ENCODE data around the gene MAML2. TPM values are rescaled to one million over a fixed set of nuclear protein-coding genes. Genes with fewer than 3 reads are reported as not detected.
A peak's percentile ranks its signal among the peaks of the same experiment; 100 is the strongest.

The MAML2 gene
- total RNA-seq, 1 experiment from 2014 or later: 0.11 TPM

GRCh38 chr11:96356848-96357247 is 13.9 kb upstream of the MAML2 start:
- H3K9ac ChIP-seq (ENCODE audit: low read length): no peak overlapping the region

GRCh38 chr11:96342014-96342960 is 708 bp downstream of the MAML2 start:
- H3K4me3 ChIP-seq (ENCODE audit: low read length): peak overlapping the region; percentile 69
- H3K27me3 ChIP-seq (ENCODE audit: low read length): no peaks in the 10 kb centered on the region; the same call in 1 of the 2 replicates
- peak overlapping the region; percentile 89 for H3K4me2 ChIP-seq (ENCODE audit: low read depth, low read length, poor library complexity, severe bottlenecking)
- no peaks in the 10 kb centered on the region for H4K20me1 ChIP-seq (ENCODE audit: insufficient read depth, low read depth, low read length)
- H3K79me2 ChIP-seq (ENCODE audit: low read length): no peaks in the 10 kb centered on the region
- H2AFZ ChIP-seq (ENCODE audit: low read length): peak overlapping the region; percentile 85
- H3K9me2 ChIP-seq (replicated peaks; ENCODE audit: insufficient read depth, low read length): no peaks in the 10 kb centered on the region
- H3K9ac ChIP-seq (ENCODE audit: low read length): peak overlapping the region; percentile 61
- no peaks in the 10 kb centered on the region for H3K9me3 ChIP-seq (ENCODE audit: low read length)
- H3K4me1 ChIP-seq (ENCODE audit: low read length): peaks cover 37% of the 10 kb centered on the region
- peak; percentile 59 for DNase-seq
- no peak overlapping the region for H3K27ac ChIP-seq (ENCODE audit: low read length)
- no peaks in the 10 kb centered on the region for H3K36me3 ChIP-seq (ENCODE audit: insufficient read depth, low read length)

More at GRCh38 chr11:96356848-96357247, 13.9 kb upstream of the MAML2 start:
- no peak for DNase-seq
- H3K36me3 ChIP-seq (ENCODE audit: insufficient read depth, low read length): peaks cover 32% of the 10 kb centered on the region
- no peaks in the 10 kb centered on the region for H4K20me1 ChIP-seq (ENCODE audit: insufficient read depth, low read depth, low read length)
- no peaks in the 10 kb centered on the region for H3K9me2 ChIP-seq (replicated peaks; ENCODE audit: insufficient read depth, low read length)
- H3K9me3 ChIP-seq (ENCODE audit: low read length): no peaks in the 10 kb centered on the region
- H2AFZ ChIP-seq (ENCODE audit: low read length): no peak overlapping the region
- H3K4me2 ChIP-seq (ENCODE audit: low read depth, low read length, poor library complexity, severe bottlenecking): no peak overlapping the region
- peaks cover 4% of the 10 kb centered on the region for H3K4me1 ChIP-seq (ENCODE audit: low read length)
- H3K79me2 ChIP-seq (ENCODE audit: low read length): no peaks in the 10 kb centered on the region
- no peak overlapping the region for H3K27ac ChIP-seq (ENCODE audit: low read length)
- no peaks in the 10 kb centered on the region for H3K27me3 ChIP-seq (ENCODE audit: low read length)
- H3K4me3 ChIP-seq (ENCODE audit: low read length): no peak overlapping the region

- no peaks in the 10 kb centered on the region; the same call in 1 of the 2 replicates for H3K27me3 ChIP-seq (ENCODE audit: low read length)
- peak overlapping the region; percentile 61 for H3K9ac ChIP-seq (ENCODE audit: low read length)
- H3K4me2 ChIP-seq (ENCODE audit: low read depth, low read length, poor library complexity, severe bottlenecking): peak overlapping the region; percentile 89
- H2AFZ ChIP-seq (ENCODE audit: low read length): peak overlapping the region; percentile 85; the same call in 1 of the 2 replicates
- peak; percentile 77 for DNase-seq
- no peaks in the 10 kb centered on the region for H3K79me2 ChIP-seq (ENCODE audit: low read length)
- no peaks in the 10 kb centered on the region for H3K9me2 ChIP-seq (replicated peaks; ENCODE audit: insufficient read depth, low read length)
- no peaks in the 10 kb centered on the region for H3K9me3 ChIP-seq (ENCODE audit: low read length)
- H3K27ac ChIP-seq (ENCODE audit: low read length): no peak overlapping the region
- H3K36me3 ChIP-seq (ENCODE audit: insufficient read depth, low read length): no peaks in the 10 kb centered on the region
- H4K20me1 ChIP-seq (ENCODE audit: insufficient read depth, low read depth, low read length): no peaks in the 10 kb centered on the region
- peaks cover 37% of the 10 kb centered on the region for H3K4me1 ChIP-seq (ENCODE audit: low read length)
- H3K4me3 ChIP-seq (ENCODE audit: low read length): peak overlapping the region; percentile 69
These were observed 1.6 kb downstream of the MAML2 start for GRCh38 chr11:96341211-96342013.

DNA sequence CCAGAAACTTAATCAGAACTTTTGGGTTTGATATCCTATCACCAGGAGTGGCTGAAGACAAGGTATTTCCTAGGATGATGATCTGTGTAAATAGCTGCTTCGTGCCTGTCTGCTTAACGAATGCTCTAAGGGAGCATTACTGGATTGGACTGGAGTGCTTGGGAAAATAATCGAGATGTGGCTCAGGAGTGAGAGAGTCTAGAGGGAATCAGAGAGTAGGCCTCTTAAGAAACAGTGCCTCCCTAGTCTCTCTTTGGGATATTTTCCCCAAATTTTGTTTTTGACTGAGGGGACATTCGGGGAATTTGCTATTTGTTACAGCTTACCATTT is 2.5 kb downstream of the MAML2 start:
- no peaks in the 10 kb centered on the region for H3K36me3 ChIP-seq (ENCODE audit: insufficient read depth, low read length)
- no peak overlapping the region for H2AFZ ChIP-seq (ENCODE audit: low read length)
- no peaks in the 10 kb centered on the region for H3K79me2 ChIP-seq (ENCODE audit: low read length)
- H3K4me1 ChIP-seq (ENCODE audit: low read length): peaks cover 37% of the 10 kb centered on the region
- H3K27me3 ChIP-seq (ENCODE audit: low read length): no peaks in the 10 kb centered on the region; the same call in 1 of the 2 replicates
- H3K9me3 ChIP-seq (ENCODE audit: low read length): no peaks in the 10 kb centered on the region
- H3K9me2 ChIP-seq (replicated peaks; ENCODE audit: insufficient read depth, low read length): no peaks in the 10 kb centered on the region
- DNase-seq: no peak
- no peak overlapping the region for H3K9ac ChIP-seq (ENCODE audit: low read length)
- H3K27ac ChIP-seq (ENCODE audit: low read length): no peak overlapping the region
- H4K20me1 ChIP-seq (ENCODE audit: insufficient read depth, low read depth, low read length): no peaks in the 10 kb centered on the region
- H3K4me3 ChIP-seq (ENCODE audit: low read length): no peak overlapping the region
- H3K4me2 ChIP-seq (ENCODE audit: low read depth, low read length, poor library complexity, severe bottlenecking): no peak overlapping the region

DNA sequence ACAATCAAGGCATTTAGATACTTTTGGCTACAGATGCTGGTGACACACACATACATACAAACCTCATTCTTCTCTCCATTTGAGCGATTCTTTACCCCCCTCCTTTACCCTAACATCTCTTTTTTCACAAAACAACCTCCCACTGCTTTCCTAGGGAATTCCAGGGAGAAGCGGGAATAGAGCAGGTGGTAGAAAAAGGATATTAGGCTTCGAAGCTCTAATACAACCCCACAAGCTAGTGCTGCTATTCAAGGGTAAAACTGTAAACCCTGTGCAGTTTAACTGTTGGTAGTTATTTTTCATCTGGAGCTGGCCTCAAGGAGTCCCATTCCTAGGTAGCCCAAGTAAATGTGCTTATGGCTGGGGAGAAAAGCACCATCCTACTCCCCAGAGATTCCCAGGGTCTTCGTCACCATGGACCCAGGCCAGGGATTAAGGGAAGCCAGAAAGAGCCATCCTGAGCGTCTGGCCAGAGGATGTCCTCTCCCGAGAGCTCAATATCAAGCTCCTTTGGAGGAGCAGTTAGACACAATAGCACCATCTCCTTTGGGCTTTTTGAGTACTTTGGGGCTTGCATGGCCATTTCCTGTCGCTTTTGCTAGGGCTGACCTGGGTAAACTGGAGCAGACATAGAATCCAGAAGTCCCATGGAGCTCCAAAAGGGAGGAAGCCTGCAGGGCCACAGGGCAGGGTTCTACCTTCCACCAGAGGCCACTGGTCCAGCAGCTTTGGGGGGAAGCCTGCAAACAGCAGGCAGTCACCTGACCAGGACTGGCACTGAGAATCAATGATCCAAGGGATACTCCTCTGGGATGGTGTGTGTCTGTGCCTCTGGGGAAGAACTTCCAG is 3.1 kb downstream of the MAML2 start:
- peak overlapping the region; percentile 13; the same call in 1 of the 2 replicates for H2AFZ ChIP-seq (ENCODE audit: low read length)
- peaks cover 37% of the 10 kb centered on the region for H3K4me1 ChIP-seq (ENCODE audit: low read length)
- H3K9me2 ChIP-seq (replicated peaks; ENCODE audit: insufficient read depth, low read length): no peaks in the 10 kb centered on the region

DNA sequence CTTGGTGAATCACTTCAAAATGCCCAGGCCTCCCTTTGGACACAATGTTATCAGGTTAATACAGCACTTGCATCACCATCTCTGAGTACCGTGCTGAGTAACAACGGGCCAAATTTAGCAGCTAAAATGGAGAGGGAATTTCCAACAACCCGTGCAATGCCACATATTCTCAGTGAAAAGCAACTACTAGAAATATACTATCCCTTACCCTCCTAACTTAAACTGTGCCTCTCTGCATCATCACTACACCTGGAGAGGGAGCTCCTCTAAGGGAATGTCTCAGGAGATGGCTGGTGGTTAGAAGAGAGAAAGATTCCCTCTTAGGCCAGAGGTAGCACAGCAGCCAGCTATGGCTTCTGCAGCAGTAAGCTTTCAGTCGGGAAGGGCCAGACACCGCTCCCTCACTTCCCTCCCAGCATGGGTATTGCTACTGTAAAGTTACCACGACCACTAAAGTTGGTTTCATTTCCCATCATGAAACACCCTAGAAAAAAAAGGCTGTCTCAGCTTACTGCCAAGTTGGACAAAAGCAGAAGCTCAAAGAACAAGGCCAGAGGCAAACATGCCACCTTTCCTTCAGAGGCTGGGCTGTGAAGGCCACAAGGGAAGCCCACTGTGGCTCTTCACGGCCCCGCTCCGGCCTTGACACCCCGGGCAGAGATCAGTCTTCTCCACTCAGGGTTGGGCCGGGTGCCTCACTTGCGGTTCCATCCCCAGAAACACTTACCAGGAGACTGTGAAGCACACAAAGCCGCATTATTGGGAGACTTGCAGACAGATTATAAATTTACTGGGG is 3.9 kb downstream of the MAML2 start:
- Histone ChIP-seq H3K9me2 (replicated peaks; ENCODE audit: insufficient read depth, low read length) (no peaks in the 10 kb centered on the region), H4K20me1 (ENCODE audit: insufficient read depth, low read depth, low read length) (no peaks in the 10 kb centered on the region), H3K9ac (ENCODE audit: low read length) (peak overlapping the region; percentile 19), H3K79me2 (ENCODE audit: low read length) (no peaks in the 10 kb centered on the region), H3K27ac (ENCODE audit: low read length) (no peak overlapping the region), H3K27me3 (ENCODE audit: low read length) (no peaks in the 10 kb centered on the region; the same call in 1 of the 2 replicates), H3K9me3 (ENCODE audit: low read length) (no peaks in the 10 kb centered on the region), H3K4me3 (ENCODE audit: low read length) (no peak overlapping the region), H3K4me1 (ENCODE audit: low read length) (peaks cover 37% of the 10 kb centered on the region), H3K36me3 (ENCODE audit: insufficient read depth, low read length) (no peaks in the 10 kb centered on the region), H2AFZ (ENCODE audit: low read length) (peak overlapping the region; percentile 13; the same call in 1 of the 2 replicates), H3K4me2 (ENCODE audit: low read depth, low read length, poor library complexity, severe bottlenecking) (peak overlapping the region; percentile 1)
- DNase-seq: peak; percentile 77

More for the DNA sequence above, 3.1 kb downstream of the MAML2 start:
- DNase-seq: no peak
- no peaks in the 10 kb centered on the region for H3K9me3 ChIP-seq (ENCODE audit: low read length)
- H3K4me3 ChIP-seq (ENCODE audit: low read length): no peak overlapping the region
- H3K9ac ChIP-seq (ENCODE audit: low read length): peak overlapping the region; percentile 19; the same call in 1 of the 2 replicates
- H4K20me1 ChIP-seq (ENCODE audit: insufficient read depth, low read depth, low read length): no peaks in the 10 kb centered on the region
- no peaks in the 10 kb centered on the region for H3K36me3 ChIP-seq (ENCODE audit: insufficient read depth, low read length)
- H3K27me3 ChIP-seq (ENCODE audit: low read length): no peaks in the 10 kb centered on the region; the same call in 1 of the 2 replicates
- no peaks in the 10 kb centered on the region for H3K79me2 ChIP-seq (ENCODE audit: low read length)
- no peak overlapping the region for H3K27ac ChIP-seq (ENCODE audit: low read length)
- H3K4me2 ChIP-seq (ENCODE audit: low read depth, low read length, poor library complexity, severe bottlenecking): peak overlapping the region; percentile 1

All from Karpas-422 (cell line).